Activated naive CD4-positive, alpha-beta T cell treated with anti-CD3 and anti-CD28 coated beads, Interleukin-2, amount 10 ng/mL, durations not matched to agents 7 days and 5 days (primary cell): Measurements from ENCODE around the gene RNF41.
"Not testable (repeated sequence)": the region's sequence is repeated elsewhere in the genome, so short reads cannot be mapped to it uniquely, and the experiment has no call there.

Experiments
- CTCF ChIA-PET: fragments of 350-600 bp; sonication (Branson Sonifier 250); formaldehyde crosslinking; loops from one replicate; lab custom pipeline; 2021; ENCODE audit warnings: antibody characterized with exemption; lab: Charles Lee
- DNase-seq: peaks from one replicate; pipeline ENCODE4 v3.0.0-alpha.2; 2020
- H3K27ac Mint-ChIP-seq: one replicate; pipeline ENCODE4 v1.8.0; 2021; ENCODE audit warnings: mild to moderate bottlenecking, moderate library complexity, mixed read lengths
- H3K27me3 Mint-ChIP-seq: one replicate; pipeline ENCODE4 v1.8.0; 2021; ENCODE audit warnings: mild to moderate bottlenecking, mixed read lengths
- H3K36me3 Mint-ChIP-seq: one replicate; pipeline ENCODE4 v1.8.0; 2021; ENCODE audit warnings: mixed read lengths
- H3K4me1 Mint-ChIP-seq: one replicate; pipeline ENCODE4 v1.8.0; 2021; ENCODE audit warnings: mixed read lengths
- H3K4me3 Mint-ChIP-seq: one replicate; pipeline ENCODE4 v1.8.0; 2021; ENCODE audit warnings: mild to moderate bottlenecking, moderate library complexity, mixed read lengths
- H3K9me3 Mint-ChIP-seq: one replicate; pipeline ENCODE4 v1.8.0; 2021; ENCODE audit warnings: mixed read lengths

The RNF41 gene

GRCh38 chr12:56163533-56164344, 58.0 kb downstream of the RNF41 start:
- CTCF ChIA-PET, result interaction anchor here (3.5 kb wide), 1 partner anchor 37 kb away, joined by 21 read pairs; the partner anchor contains the start of gene ESYT1
- no peaks in the 10 kb centered on the region for H3K9me3 Mint-ChIP-seq
- peak overlapping the region; percentile 70 for H3K27ac Mint-ChIP-seq
- no peak overlapping the region for H3K4me3 Mint-ChIP-seq
- DNase-seq, result no peak
- peaks cover 23% of the 10 kb centered on the region for H3K4me1 Mint-ChIP-seq
- peaks cover 74% of the 10 kb centered on the region for H3K36me3 Mint-ChIP-seq
- no peaks in the 10 kb centered on the region for H3K27me3 Mint-ChIP-seq

DNA sequence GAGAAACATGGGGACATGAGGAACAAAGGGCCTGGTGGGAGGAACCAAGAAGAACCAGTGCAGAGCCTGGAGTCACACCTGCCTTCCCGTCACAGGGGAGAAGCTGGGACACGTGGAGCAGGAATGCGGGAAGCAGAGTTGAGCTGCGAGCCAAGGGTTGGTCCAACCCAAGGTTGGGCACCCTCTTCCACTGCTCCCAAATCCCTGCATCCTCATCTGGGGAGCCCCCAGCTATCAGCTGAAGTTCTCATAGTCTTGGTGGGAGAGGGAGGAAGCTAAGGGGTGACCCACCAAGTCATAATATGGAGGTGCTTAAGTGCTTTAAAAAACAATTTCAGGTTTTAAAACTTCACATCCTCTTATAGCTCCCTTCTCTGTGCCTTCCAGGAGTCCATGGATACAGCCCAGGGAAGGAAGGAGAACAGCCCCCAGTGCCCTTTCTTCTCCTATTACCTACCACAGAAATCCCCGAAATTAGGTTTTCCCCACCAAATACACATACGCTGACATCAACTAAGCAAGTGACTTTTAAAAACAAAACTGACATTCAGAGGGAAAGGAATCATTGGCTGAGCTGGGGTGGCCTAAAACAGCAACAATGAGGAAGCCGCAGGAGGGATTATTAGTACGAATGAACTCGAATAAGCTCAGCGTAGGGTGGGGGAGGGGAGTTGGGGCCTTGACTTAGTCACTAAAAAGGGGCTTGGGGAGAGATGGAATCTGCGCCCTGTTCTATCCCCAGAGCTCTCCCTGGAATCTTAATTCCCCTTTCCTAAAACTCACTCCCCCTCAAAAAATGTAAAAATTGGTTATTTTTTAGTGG, 59.0 kb downstream of the RNF41 start:
- no peak overlapping the region for H3K4me3 Mint-ChIP-seq
- peaks cover 24% of the 10 kb centered on the region for H3K4me1 Mint-ChIP-seq
- H3K27me3 Mint-ChIP-seq, result no peaks in the 10 kb centered on the region
- DNase-seq, result no peak
- H3K9me3 Mint-ChIP-seq, result no peaks in the 10 kb centered on the region
- peak overlapping the region; percentile 12 for H3K27ac Mint-ChIP-seq
- CTCF ChIA-PET, result interaction anchor here (1.1 to 3.5 kb wide), 5 partner anchors 13 to 77 kb away, joined by 3 to 21 read pairs (median 4); partner anchors contain the start of genes ESYT1 and ZC3H10
- H3K36me3 Mint-ChIP-seq, result peaks cover 74% of the 10 kb centered on the region

- CTCF ChIA-PET, result interaction anchor here (0.9 to 3.5 kb wide), 7 partner anchors 11 to 115 kb away, joined by 3 to 21 read pairs (median 4); partner anchors contain the start of genes ESYT1 and ZC3H10
- peaks cover 30% of the 10 kb centered on the region for H3K4me1 Mint-ChIP-seq
- H3K9me3 Mint-ChIP-seq, result no peaks in the 10 kb centered on the region
- no peak for DNase-seq
- H3K27ac Mint-ChIP-seq, result peak overlapping the region; percentile 94
- peak overlapping the region; percentile 95 for H3K4me3 Mint-ChIP-seq
- peaks cover 73% of the 10 kb centered on the region for H3K36me3 Mint-ChIP-seq
- H3K27me3 Mint-ChIP-seq, result no peaks in the 10 kb centered on the region
These were observed 59.9 kb downstream of the RNF41 start for GRCh38 chr12:56161690-56162351.

- no peaks in the 10 kb centered on the region for H3K27me3 Mint-ChIP-seq
- peak overlapping the region; percentile 95 for H3K4me3 Mint-ChIP-seq
- CTCF ChIA-PET, result interaction anchor here (0.5 to 3.5 kb wide), 7 partner anchors 12 to 114 kb away, joined by 3 to 21 read pairs (median 5); partner anchors contain the start of genes ESYT1, SMARCC2 and ZC3H10
- H3K4me1 Mint-ChIP-seq, result peaks cover 32% of the 10 kb centered on the region
- H3K36me3 Mint-ChIP-seq, result peaks cover 73% of the 10 kb centered on the region
- no peaks in the 10 kb centered on the region for H3K9me3 Mint-ChIP-seq
- peak overlapping the region; percentile 94 for H3K27ac Mint-ChIP-seq
- DNase-seq, result no peak
These were observed 60.6 kb downstream of the RNF41 start for GRCh38 chr12:56160894-56161689.

GRCh38 chr12:56160193-56160763, 61.4 kb downstream of the RNF41 start:
- CTCF ChIA-PET, result interaction anchor here (1.2 to 3.5 kb wide), 5 partner anchors 12 to 42 kb away, joined by 3 to 21 read pairs (median 6); partner anchors contain the start of genes ESYT1, SMARCC2 and ZC3H10
- H3K4me1 Mint-ChIP-seq, result peaks cover 39% of the 10 kb centered on the region
- peaks cover 72% of the 10 kb centered on the region for H3K36me3 Mint-ChIP-seq
- peak overlapping the region; percentile 94 for H3K27ac Mint-ChIP-seq
- DNase-seq, result peak; percentile 81
- H3K4me3 Mint-ChIP-seq, result peak overlapping the region; percentile 95
- no peaks in the 10 kb centered on the region for H3K9me3 Mint-ChIP-seq
- H3K27me3 Mint-ChIP-seq, result no peaks in the 10 kb centered on the region

DNA sequence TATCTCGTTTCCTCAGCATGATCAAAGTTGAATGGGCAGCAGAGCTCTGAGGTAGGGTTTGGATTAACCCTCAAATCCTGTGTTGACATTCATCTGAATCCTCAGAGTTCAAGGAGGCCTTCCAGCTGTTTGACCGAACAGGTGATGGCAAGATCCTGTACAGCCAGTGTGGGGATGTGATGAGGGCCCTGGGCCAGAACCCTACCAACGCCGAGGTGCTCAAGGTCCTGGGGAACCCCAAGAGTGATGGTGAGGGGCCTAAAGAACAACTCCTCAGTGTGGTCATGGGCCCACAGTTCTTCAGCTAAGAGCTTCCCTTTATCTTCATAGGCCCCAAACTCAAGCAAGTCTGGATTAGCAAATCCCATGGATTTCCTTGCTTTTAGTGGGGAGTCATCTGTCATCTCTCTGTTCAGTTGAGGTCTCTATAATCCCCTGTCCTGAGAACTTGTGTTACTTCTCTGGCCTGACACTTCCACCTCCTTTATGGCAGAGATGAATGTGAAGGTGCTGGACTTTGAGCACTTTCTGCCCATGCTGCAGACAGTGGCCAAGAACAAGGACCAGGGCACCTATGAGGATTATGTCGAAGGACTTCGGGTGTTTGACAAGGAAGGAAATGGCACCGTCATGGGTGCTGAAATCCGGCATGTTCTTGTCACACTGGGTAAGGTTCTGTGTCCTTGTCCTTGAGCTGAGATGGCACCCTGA, 62.1 kb downstream of the RNF41 start:
- DNase-seq, result no peak
- H3K27me3 Mint-ChIP-seq, result no peaks in the 10 kb centered on the region
- CTCF ChIA-PET, result interaction anchor here (0.7 to 3.5 kb wide), 9 partner anchors 17 to 62 kb away, joined by 3 to 21 read pairs (median 6); partner anchors contain the start of genes ESYT1, RNF41, SMARCC2 and ZC3H10
- peaks cover 71% of the 10 kb centered on the region for H3K36me3 Mint-ChIP-seq
- H3K27ac Mint-ChIP-seq, result peak overlapping the region; percentile 94
- H3K4me1 Mint-ChIP-seq, result peaks cover 45% of the 10 kb centered on the region
- H3K9me3 Mint-ChIP-seq, result no peaks in the 10 kb centered on the region
- H3K4me3 Mint-ChIP-seq, result peak overlapping the region; percentile 95

GRCh38 chr12:56158926-56159461, 62.7 kb downstream of the RNF41 start:
- Mint-ChIP-seq H3K27me3 (no peaks in the 10 kb centered on the region), H3K9me3 (no peaks in the 10 kb centered on the region), H3K4me3 (peak overlapping the region; percentile 95), H3K27ac (peak overlapping the region; percentile 94), H3K36me3 (peaks cover 64% of the 10 kb centered on the region), H3K4me1 (peaks cover 49% of the 10 kb centered on the region)
- DNase-seq, result peak; percentile 53
- CTCF ChIA-PET, result interaction anchor here (0.7 to 3.5 kb wide), 8 partner anchors 16 to 63 kb away, joined by 3 to 18 read pairs (median 6); partner anchors contain the start of genes ESYT1, RNF41, SMARCC2 and ZC3H10

DNA sequence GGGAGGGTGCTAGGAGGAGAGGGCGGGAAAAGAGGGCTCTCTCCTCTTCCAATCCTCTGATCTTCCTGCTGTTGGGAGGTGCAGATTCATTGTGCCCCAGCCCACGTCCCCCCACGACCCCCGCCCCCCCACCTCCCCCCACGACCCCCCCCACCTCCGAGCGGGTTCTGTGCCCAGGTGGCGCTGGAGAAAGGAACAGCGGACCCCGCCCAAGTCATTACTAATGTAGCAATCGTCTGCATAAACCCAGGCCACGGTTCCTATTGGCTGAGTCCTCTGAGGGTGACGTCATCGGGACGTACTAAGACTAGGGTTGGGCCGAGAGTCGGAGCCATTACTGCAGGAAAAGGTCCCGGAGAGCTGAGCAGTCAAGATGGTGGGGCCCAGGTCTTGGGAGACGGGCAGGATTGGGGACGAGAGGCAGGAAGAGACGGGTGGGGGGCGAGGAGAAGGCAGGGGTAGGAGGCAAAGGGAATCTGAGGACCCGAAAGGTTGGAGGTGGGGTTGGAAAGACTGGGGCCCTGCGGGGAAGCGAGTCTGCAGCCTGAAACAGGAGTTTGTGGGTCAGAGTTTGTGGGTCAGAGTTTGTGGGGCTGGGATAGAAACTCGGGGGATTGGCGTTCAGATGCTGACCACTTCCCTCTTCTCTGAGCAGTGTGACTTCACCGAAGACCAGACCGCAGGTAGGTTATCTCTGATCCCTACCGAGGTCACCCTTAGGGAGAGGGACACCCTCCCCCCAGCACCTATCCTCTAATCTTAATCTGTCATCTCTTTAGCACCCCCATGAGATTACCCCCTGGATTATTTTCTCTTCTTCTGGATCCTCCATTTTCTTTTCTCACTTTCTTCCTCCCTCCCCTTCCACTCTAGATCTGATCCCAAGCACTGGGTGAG, 63.4 kb downstream of the RNF41 start, which contains the start of gene MYL6:
Gene MYL6, plus strand, starts transcription at position 331 of the 897 bp plus-strand sequence. Its CDS starts 43 bp downstream, at position 374.
- Mint-ChIP-seq H3K9me3 (no peaks in the 10 kb centered on the region), H3K27me3 (no peaks in the 10 kb centered on the region), H3K4me1 (peaks cover 51% of the 10 kb centered on the region), H3K27ac (peak within 1 kb of the TSS; percentile 94), H3K4me3 (peak within 1 kb of the TSS; percentile 95), H3K36me3 (peaks cover 57% of the 10 kb centered on the region)
- peak; percentile 97 for DNase-seq
- CTCF ChIA-PET, result interaction anchor here (0.7 to 3.5 kb wide), 8 partner anchors 15 to 63 kb away, joined by 3 to 18 read pairs (median 6); partner anchors contain the start of genes ESYT1, RNF41, SMARCC2 and ZC3H10

GRCh38 chr12:56157201-56158028, 64.3 kb downstream of the RNF41 start:
- Mint-ChIP-seq H3K4me1 (peaks cover 58% of the 10 kb centered on the region), H3K27ac (peak overlapping the region; percentile 94), H3K27me3 (no peaks in the 10 kb centered on the region), H3K4me3 (peak overlapping the region; percentile 95), H3K36me3 (peaks cover 52% of the 10 kb centered on the region), H3K9me3 (no peaks in the 10 kb centered on the region)
- CTCF ChIA-PET, result interaction anchor here (3.5 kb wide), 1 partner anchor 31 kb away, joined by 14 read pairs; the partner anchor contains the start of gene SMARCC2
- peak; percentile 76 for DNase-seq

GRCh38 chr12:56156464-56157200, 65.1 kb downstream of the RNF41 start:
- peak overlapping the region; percentile 94 for H3K27ac Mint-ChIP-seq
- H3K4me1 Mint-ChIP-seq, result peaks cover 60% of the 10 kb centered on the region
- CTCF ChIA-PET, result interaction anchor here (0.6 kb wide), 1 partner anchor 190 kb away, joined by 4 read pairs; no protein-coding TSS in a partner anchor
- H3K4me3 Mint-ChIP-seq, result peak overlapping the region; percentile 95
- not testable (repeated sequence) for H3K27me3 Mint-ChIP-seq, DNase-seq, H3K9me3 Mint-ChIP-seq
- H3K36me3 Mint-ChIP-seq, result peaks cover 46% of the 10 kb centered on the region
